Activated CD4-positive, alpha-beta T cell treated with anti-CD3 and anti-CD28 coated beads, Interleukin-2, Interleukin-4, amounts not matched to agents 100 ng/mL and 50 ng/mL, durations not matched to agents 16 hours and 8 hours (primary cell): Measurements from ENCODE around the gene SHLD3.
"Not testable (repeated sequence)": the region's sequence is repeated elsewhere in the genome, so short reads cannot be mapped to it uniquely, and the experiment has no call there.

Experiments
- DNase-seq: peaks from one replicate; pipeline ENCODE4 v3.0.0-alpha.2; 2020; ENCODE audit warnings: low spot score

The SHLD3 gene

GRCh38 chr5:65624571-65625555, at the start of gene SHLD3, which contains the start of gene TRAPPC13:
TSS of gene SHLD3 (plus strand) at chr5:65625027. CDS start at chr5:65629588, 4,561 bp downstream.
TSS of gene TRAPPC13 (plus strand) at chr5:65625027. CDS start at chr5:65625061, 34 bp downstream.
- peak; percentile 88 for DNase-seq

GRCh38 chr5:65577141-65577540, 47.7 kb upstream of the SHLD3 start:
- no peak for DNase-seq

- DNase-seq = no peak
These were observed 36.1 kb upstream of the SHLD3 start for GRCh38 chr5:65588694-65589093.

- not testable (repeated sequence) for DNase-seq
These were observed 23.1 kb upstream of the SHLD3 start for GRCh38 chr5:65601761-65602160.

GRCh38 chr5:65611524-65611923, 13.3 kb upstream of the SHLD3 start:
- DNase-seq = no peak

GRCh38 chr5:65612298-65612907, 12.4 kb upstream of the SHLD3 start:
- DNase-seq = no peak

GRCh38 chr5:65620021-65620420, 4.8 kb upstream of the SHLD3 start:
- DNase-seq = no peak

- not testable (repeated sequence) for DNase-seq
These were observed 2.9 kb upstream of the SHLD3 start for GRCh38 chr5:65621961-65622360.

GRCh38 chr5:65623482-65623881, 1.3 kb upstream of the SHLD3 start:
- DNase-seq = no peak

- DNase-seq = peak; percentile 91
These were observed 729 bp upstream of the SHLD3 start, which contains the start of gene TRIM23 for GRCh38 chr5:65624025-65624570. TSS of gene TRIM23 (minus strand) at chr5:65624333. CDS start at chr5:65624274, 59 bp downstream.

GRCh38 chr5:65625743-65626142, 916 bp downstream of the SHLD3 start:
- DNase-seq = no peak

GRCh38 chr5:65630981-65631380, 6.2 kb downstream of the SHLD3 start:
- no peak for DNase-seq

GRCh38 chr5:65640240-65640639, 15.4 kb downstream of the SHLD3 start:
- no peak for DNase-seq

GRCh38 chr5:65646938-65647337, 22.1 kb downstream of the SHLD3 start:
- no peak for DNase-seq

- no peak for DNase-seq
These were observed 23.1 kb downstream of the SHLD3 start for GRCh38 chr5:65647941-65648340.

- no peak for DNase-seq
These were observed 26.3 kb downstream of the SHLD3 start for GRCh38 chr5:65651144-65651543.

- no peak for DNase-seq
These were observed 29.9 kb downstream of the SHLD3 start for GRCh38 chr5:65654713-65655112.

GRCh38 chr5:65663804-65664521, 39.1 kb downstream of the SHLD3 start:
- no peak for DNase-seq

- DNase-seq = no peak
These were observed 43.9 kb downstream of the SHLD3 start for GRCh38 chr5:65668696-65669095.

GRCh38 chr5:65672796-65673195, 48.0 kb downstream of the SHLD3 start:
- DNase-seq = no peak

GRCh38 chr5:65674749-65675148, 49.9 kb downstream of the SHLD3 start:
- DNase-seq = no peak

GRCh38 chr5:65676056-65676455, 51.2 kb downstream of the SHLD3 start:
- not testable (repeated sequence) for DNase-seq
